Ascending aorta (tissue), 2 donors: Measurements from ENCODE around the gene RIF1. TPM values are rescaled to one million over a fixed set of nuclear protein-coding genes. Genes with fewer than 3 reads are reported as not detected.

Experiments used
- DNase-seq, 2 donors: peaks; one replicate each; pipeline ENCODE4 v3.0.0-alpha.2; 2019; ENCODE audit warnings: low spot score in 2 of 2
- H3K27ac ChIP-seq, 2 donors: fragments of 200-600 bp; sonication (generic); one replicate each; pipeline ENCODE4 v1.5.1; 2016 to 2017; ENCODE audit warnings: mild to moderate bottlenecking in 1 of 2
- H3K27me3 ChIP-seq: fragments of 200-600 bp; sonication (generic); one replicate; pipeline ENCODE4 v1.5.1; 2017
- H3K36me3 ChIP-seq, 2 donors: fragments of 200-600 bp; sonication (generic); one replicate each; pipeline ENCODE4 v1.5.1; 2016
- H3K4me1 ChIP-seq, 2 donors: fragments of 200-600 bp; sonication (generic); one replicate each; pipeline ENCODE4 v1.5.1; 2016 to 2017; ENCODE audit warnings: mild to moderate bottlenecking in 1 of 2
- H3K4me3 ChIP-seq, 2 donors: fragments of 200-600 bp; sonication (generic); one replicate each; pipeline ENCODE4 v1.5.1; 2016 to 2017; ENCODE audit warnings: mild to moderate bottlenecking in 1 of 2
- H3K9me3 ChIP-seq, 2 donors: fragments of 200-600 bp; sonication (generic); one replicate each; pipeline ENCODE4 v1.5.1; 2016
- CTCF ChIP-seq, 3 experiments: fragments of 200-600 bp in 2 of 3; fragments of 450-650 bp in 1 of 3; sonication (generic) in 2 of 3; IDR thresholded peaks; one replicate each; pipeline ENCODE4 v1.5.1; 2016 to 2019; ENCODE audit warnings: antibody characterized with exemption in 3 of 3, mild to moderate bottlenecking in 1 of 3, moderate library complexity in 1 of 3
- intact Hi-C: fragments of 100-400 bp; cut with DNase I; formaldehyde crosslinking; loops from one replicate; pipeline ENCODE4 v1.15.1; 2023
- total RNA-seq: library from RNA; depleted of rRNA; stranded (reverse); fragments of >200 nt; gene quantifications from one replicate; pipeline ENCODE4 v1.1.0, GENCODE V29; 2016

RIF1 gene
- total RNA-seq, 1 donor from 2014 or later: 10.7 TPM

- H3K36me3 ChIP-seq: no peaks in the 10 kb centered on the region
- no peaks in the 10 kb centered on the region for H3K27me3 ChIP-seq
- no peak overlapping the region for H3K27ac ChIP-seq
- DNase-seq: no peak
- H3K4me3 ChIP-seq: no peak overlapping the region
- no peaks in the 10 kb centered on the region for H3K9me3 ChIP-seq
- intact Hi-C loops: no loop called here
- no peak for TF ChIP-seq CTCF (IDR thresholded peaks at IDR 0.05)
- no peaks in the 10 kb centered on the region for H3K4me1 ChIP-seq
Observed at GRCh38 chr2:151523850-151524249, 114.1 kb downstream of the RIF1 start.

- Histone ChIP-seq H3K36me3 (no peaks in the 10 kb centered on the region), H3K27me3 (no peaks in the 10 kb centered on the region), H3K4me3 (no peak overlapping the region), H3K9me3 (no peaks in the 10 kb centered on the region), H3K27ac (no peak overlapping the region), H3K4me1 (no peaks in the 10 kb centered on the region)
- no peak for DNase-seq
- intact Hi-C loops: no loop called here
- TF ChIP-seq CTCF (IDR thresholded peaks at IDR 0.05): no peak
Observed at GRCh38 chr2:151525821-151526373, 116.2 kb downstream of the RIF1 start.

DNA sequence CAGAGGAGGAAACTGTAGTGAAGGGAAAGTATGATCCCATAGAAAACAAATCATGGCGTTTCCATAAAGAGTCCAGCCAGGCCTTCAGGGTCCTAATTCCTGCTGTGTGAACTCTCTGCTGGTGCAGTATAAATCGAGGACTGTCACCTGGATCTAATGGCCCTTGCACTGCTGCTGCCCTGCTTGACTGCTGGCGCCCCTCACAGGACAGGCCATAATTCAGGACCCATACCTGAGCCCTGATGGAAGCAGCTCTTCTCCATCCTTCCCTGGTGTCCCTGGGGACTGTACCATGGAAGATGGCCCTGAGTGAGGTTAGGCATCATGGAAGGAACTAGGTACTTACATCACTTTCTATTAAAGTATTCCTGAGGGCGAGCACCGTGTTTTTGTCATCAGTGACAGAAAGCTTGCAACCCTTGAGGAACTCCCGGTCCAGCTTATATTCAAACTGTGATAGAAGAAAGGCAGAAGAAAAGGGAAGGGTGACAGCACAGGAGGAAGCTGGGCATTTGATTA lies 116.9 kb downstream of the RIF1 start:
- DNase-seq: no peak
- intact Hi-C loops: no loop called here
- no peak for TF ChIP-seq CTCF (IDR thresholded peaks at IDR 0.05)
- H3K4me1 ChIP-seq: no peaks in the 10 kb centered on the region
- H3K27ac ChIP-seq: no peak overlapping the region
- no peaks in the 10 kb centered on the region for H3K27me3 ChIP-seq
- H3K4me3 ChIP-seq: no peak overlapping the region
- no peaks in the 10 kb centered on the region for H3K36me3 ChIP-seq
- no peaks in the 10 kb centered on the region for H3K9me3 ChIP-seq

Other genes starting within 250 kb of the RIF1 start
- gene RBM43, start 148.0 kb upstream of the RIF1 start, total RNA-seq: 0.96 TPM
- 9.9 TPM for gene NMI, start 120.2 kb upstream of the RIF1 start, total RNA-seq
- gene TNFAIP6, start 52.3 kb upstream of the RIF1 start, total RNA-seq: 13.6 TPM